GM18508 (cell line): ENCODE measurements around the gene LYRM2.

Source experiments
- ATAC-seq: cut with Tn5 transposase; IDR thresholded peaks from one replicate; pipeline ENCODE4 v1.9.1; 2021; ENCODE audit warnings: moderate number of reproducible peaks; ENCODE audit not compliant: insufficient read depth, unreplicated experiment

Gene LYRM2

GRCh38 chr6:89638320-89639195, at the start of gene LYRM2:
Gene LYRM2, minus strand, starts transcription at chr6:89638747. Its CDS starts 31 bp downstream, at chr6:89638716.
- ATAC-seq, result peak; percentile 95

GRCh38 chr6:89688328-89688727, 49.8 kb upstream of the LYRM2 start:
- ATAC-seq, result no peak

- ATAC-seq, result no peak
Observed at GRCh38 chr6:89685311-89685710, 46.8 kb upstream of the LYRM2 start.

- ATAC-seq, result no peak
Observed at GRCh38 chr6:89682991-89683390, 44.4 kb upstream of the LYRM2 start.

- ATAC-seq, result no peak
Observed at GRCh38 chr6:89681983-89682564, 43.5 kb upstream of the LYRM2 start.

- ATAC-seq, result no peak
Observed at GRCh38 chr6:89680551-89680950, 42.0 kb upstream of the LYRM2 start.

- no peak for ATAC-seq
Observed at GRCh38 chr6:89680150-89680549, 41.6 kb upstream of the LYRM2 start.

GRCh38 chr6:89679215-89680120, 40.9 kb upstream of the LYRM2 start:
- no peak for ATAC-seq

GRCh38 chr6:89678531-89678930, 40.0 kb upstream of the LYRM2 start:
- ATAC-seq, result no peak

- ATAC-seq, result no peak
Observed at GRCh38 chr6:89675949-89676748, 37.6 kb upstream of the LYRM2 start.

- ATAC-seq, result no peak
Observed at GRCh38 chr6:89670935-89671565, 32.5 kb upstream of the LYRM2 start.

- no peak for ATAC-seq
Observed at GRCh38 chr6:89669002-89669401, 30.5 kb upstream of the LYRM2 start.

- no peak for ATAC-seq
Observed at GRCh38 chr6:89667872-89668556, 29.5 kb upstream of the LYRM2 start.

- ATAC-seq, result no peak
Observed at GRCh38 chr6:89662659-89663223, 24.2 kb upstream of the LYRM2 start.

- ATAC-seq, result no peak
Observed at GRCh38 chr6:89661559-89661958, 23.0 kb upstream of the LYRM2 start.

- no peak for ATAC-seq
Observed at GRCh38 chr6:89660981-89661380, 22.4 kb upstream of the LYRM2 start.

- no peak for ATAC-seq
Observed at GRCh38 chr6:89657445-89658158, 19.1 kb upstream of the LYRM2 start.

GRCh38 chr6:89655122-89655521, 16.6 kb upstream of the LYRM2 start:
- no peak for ATAC-seq
